Ovary (tissue), 3 donors: ENCODE results near the gene GNA12.

Experiments used
- CTCF ChIP-seq, 3 donors: fragments of 450-650 bp in 2 of 3; fragments of 200-600 bp in 1 of 3; IDR thresholded peaks; one replicate each; pipeline versions ENCODE4 v1.5.1 to v1.8.0; 2016 to 2022; ENCODE audit warnings: antibody characterized with exemption in 3 of 3, mild to moderate bottlenecking in 1 of 3
- EP300 ChIP-seq: sonication (generic); formaldehyde crosslinking; IDR thresholded peaks from one replicate; pipeline ENCODE4 v1.6.1; 2017; ENCODE audit warnings: antibody characterized with exemption
- POLR2A ChIP-seq: fragments of 450-650 bp; IDR thresholded peaks from one replicate; pipeline ENCODE4 v1.6.1; 2017; ENCODE audit warnings: antibody characterized with exemption, mild to moderate bottlenecking, moderate library complexity
- donor health status: DM: no; HTN: no; CAD: no.

- no peak for TF ChIP-seq CTCF (IDR thresholded peaks at IDR 0.05)
- TF ChIP-seq POLR2A: no peak
- no peak for TF ChIP-seq EP300
Observed at GRCh38 chr7:2800220-2800930, 43.7 kb downstream of the GNA12 start.
